GM13976 (cell line): ENCODE measurements around the gene FAM222A.

Experiments used
- DNase-seq: peaks from one replicate; pipeline ENCODE4 v3.0.0; 2012; ENCODE audit warnings: low spot score
- in situ Hi-C: fragments of 300-500 bp; cut with MboI; formaldehyde crosslinking; loops from one replicate; pipeline ENCODE4 v1.12.0; 2022; ENCODE audit warnings: low sequenced_read_pairs, mixed read lengths, inconsistent platforms; ENCODE audit not compliant: unreplicated experiment
- TF ChIP-seq, protein P1 (sequence below): IDR thresholded peaks from 2 replicates; pipeline ENCODE4 v1.5.1; 2012; ENCODE audit warnings: borderline replicate concordance, mild to moderate bottlenecking; ENCODE audit not compliant: insufficient read depth; ENCODE audit errors: extremely low read depth, missing control alignments, control extremely low read depth

FAM222A gene

DNA sequence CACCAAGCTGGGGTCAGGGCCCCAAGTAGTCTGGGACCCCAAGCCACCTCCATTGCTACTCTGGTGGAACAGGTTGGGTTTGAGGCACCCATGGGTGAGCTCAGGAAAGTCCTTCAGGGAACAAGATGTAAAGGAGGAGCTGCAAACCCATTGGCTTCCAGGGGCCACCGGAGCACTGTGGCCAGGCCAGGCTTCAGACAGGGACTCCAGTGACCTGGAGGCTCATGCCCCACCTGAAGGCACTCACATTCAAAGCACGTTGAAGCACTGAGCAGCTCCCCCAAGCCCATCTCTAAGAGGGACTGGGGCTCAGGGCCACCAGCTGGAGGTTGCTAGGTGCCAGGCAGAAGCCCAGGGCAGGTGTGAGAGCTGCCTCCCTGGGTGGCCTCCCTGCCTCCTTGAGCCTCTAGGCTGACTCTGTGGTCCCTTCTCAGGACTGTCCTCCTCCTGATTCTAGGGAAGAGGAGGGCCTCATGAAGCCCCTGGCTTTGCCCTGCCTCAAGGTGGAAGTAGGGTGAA lies 49.1 kb downstream of the FAM222A start:
- in situ Hi-C loops = no loop called here
- TF ChIP-seq, protein P1, sequence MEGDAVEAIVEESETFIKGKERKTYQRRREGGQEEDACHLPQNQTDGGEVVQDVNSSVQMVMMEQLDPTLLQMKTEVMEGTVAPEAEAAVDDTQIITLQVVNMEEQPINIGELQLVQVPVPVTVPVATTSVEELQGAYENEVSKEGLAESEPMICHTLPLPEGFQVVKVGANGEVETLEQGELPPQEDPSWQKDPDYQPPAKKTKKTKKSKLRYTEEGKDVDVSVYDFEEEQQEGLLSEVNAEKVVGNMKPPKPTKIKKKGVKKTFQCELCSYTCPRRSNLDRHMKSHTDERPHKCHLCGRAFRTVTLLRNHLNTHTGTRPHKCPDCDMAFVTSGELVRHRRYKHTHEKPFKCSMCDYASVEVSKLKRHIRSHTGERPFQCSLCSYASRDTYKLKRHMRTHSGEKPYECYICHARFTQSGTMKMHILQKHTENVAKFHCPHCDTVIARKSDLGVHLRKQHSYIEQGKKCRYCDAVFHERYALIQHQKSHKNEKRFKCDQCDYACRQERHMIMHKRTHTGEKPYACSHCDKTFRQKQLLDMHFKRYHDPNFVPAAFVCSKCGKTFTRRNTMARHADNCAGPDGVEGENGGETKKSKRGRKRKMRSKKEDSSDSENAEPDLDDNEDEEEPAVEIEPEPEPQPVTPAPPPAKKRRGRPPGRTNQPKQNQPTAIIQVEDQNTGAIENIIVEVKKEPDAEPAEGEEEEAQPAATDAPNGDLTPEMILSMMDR = no peak
- no peak for DNase-seq

DNA sequence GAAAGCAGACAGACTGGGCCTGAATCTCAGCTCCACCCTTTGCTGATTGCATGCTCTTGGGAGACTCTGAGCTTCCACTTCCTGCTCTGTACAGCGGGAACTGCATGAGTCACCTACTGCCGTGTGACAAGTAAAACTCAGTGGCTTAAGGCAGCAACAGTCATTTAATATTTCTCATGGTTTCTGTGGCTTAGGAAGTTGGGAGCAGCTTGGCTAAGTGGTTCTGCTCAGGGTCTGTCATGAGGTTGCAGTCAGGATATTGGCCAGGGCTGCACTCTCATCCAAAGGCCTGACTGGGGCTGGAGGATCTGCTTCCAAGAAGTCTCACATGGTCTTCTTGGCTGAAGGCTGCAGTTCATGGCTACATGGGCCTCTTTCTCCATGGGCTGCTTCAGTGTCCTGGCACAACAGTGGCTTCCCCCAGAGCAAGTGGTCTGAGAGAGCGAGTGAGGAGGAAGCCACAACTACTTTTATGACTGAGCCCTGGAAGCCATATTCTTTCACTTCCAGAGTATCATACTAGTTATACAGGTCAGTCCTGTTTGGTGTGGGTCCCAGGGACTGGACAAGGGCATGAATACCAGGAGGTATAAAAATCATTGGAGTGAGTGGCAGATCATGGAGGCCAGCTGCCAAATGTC lies 49.7 kb downstream of the FAM222A start:
- in situ Hi-C loops = no loop called here
- no peak for DNase-seq
- TF ChIP-seq, protein P1 = no peak

DNA sequence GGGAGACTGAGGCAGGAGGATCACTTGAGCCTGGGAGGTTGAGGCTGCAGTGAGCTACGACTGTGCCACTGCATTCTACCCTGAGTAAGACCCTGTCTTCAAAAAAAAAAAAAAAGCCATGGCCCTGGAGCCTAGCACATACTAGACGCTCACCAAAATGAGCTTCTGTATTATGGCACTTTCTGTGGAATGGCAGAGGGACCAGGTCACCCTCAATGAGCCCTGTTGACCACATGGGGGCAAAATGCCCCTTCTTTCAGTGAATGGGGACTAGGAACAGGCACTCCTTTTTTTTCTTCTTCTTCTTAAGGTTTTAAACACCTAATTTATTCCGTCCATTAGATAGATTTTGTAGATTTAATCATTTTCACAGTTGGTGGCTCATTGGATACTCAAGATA lies 50.5 kb downstream of the FAM222A start:
- in situ Hi-C loops = no loop called here
- no peak for DNase-seq
- TF ChIP-seq, protein P1 = no peak

DNA sequence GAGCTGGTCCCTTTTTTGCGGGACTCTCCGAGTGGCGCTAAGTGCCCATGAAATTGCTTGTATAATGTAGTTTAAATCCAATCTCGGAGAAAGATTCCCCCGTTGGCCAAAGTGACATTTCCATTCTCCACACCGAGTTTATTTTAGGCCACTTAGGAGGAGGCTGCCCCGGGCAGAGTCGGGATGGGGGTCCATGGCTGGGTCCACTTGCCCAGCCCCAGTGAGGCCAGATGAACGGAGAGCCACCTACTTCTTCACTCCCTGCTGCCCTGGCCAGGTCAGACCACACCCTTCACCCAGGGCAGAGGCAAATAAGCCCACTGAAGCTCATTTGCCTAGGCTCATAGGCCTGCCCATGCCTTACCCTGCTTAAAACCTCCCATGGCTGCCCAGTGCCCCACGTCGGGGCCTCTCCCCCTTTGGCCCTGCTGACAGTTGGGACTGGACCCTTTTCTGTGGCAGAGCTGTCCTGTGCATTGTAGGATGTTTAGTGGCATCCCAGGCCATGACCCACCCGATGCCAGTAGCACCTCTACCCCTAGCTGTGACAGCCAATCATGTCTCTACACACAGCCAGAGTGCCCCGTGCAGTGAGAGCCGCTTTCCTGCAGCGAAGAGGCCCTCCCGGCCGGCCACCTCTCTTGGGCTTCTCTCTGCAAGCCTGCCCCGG lies 51.3 kb downstream of the FAM222A start:
- in situ Hi-C loops = no loop called here
- TF ChIP-seq, protein P1 = no peak
- no peak for DNase-seq

DNA sequence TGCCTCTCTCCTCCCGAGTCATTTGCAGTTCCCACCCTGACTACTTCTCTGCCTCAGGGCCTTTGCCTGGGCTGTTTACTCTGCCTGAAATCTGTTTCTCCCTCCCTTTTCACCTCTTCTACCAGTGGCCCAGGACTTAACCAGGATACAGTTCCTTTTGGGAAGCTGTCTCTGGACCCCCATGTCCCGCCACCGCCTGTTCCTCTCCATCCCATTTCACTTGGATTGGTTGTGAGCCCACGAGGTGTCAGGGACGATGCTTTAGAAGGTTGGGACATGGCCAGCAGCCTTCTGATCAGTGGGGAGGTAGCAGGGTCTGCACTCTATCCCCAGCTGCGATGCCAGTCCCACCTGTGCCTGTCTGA lies 51.8 kb downstream of the FAM222A start:
- TF ChIP-seq, protein P1 = no peak
- in situ Hi-C loops = no loop called here
- no peak for DNase-seq

DNA sequence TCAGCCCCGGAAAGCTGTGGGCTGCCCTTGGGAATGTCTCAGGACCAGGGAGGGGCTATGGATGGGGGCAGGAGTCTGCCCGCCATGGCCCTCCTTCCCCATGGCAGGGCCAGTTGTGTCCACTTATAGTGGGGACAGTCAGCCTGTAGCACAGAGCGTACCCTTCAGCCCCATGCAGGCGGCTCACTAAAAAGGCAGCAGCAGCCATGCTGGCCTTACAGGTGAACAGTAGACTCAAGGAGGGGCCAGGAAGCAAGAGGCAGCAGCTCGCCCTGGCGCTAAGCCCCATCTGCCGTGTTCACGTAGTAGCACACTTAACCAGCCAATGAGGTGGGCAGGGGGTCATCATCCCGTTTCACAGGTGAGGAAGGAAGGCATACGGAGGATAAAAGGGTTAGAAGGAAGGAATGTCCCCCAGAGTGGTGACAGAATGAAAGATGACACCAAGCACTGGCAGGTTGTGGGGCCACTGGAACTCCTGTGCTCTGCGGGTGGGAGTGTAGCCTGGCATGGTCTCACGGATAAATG lies 52.7 kb downstream of the FAM222A start:
- TF ChIP-seq, protein P1 = no peak
- no peak for DNase-seq
- in situ Hi-C loops = no loop called here
